ENCODE data around the gene PTPN11.

DNA sequence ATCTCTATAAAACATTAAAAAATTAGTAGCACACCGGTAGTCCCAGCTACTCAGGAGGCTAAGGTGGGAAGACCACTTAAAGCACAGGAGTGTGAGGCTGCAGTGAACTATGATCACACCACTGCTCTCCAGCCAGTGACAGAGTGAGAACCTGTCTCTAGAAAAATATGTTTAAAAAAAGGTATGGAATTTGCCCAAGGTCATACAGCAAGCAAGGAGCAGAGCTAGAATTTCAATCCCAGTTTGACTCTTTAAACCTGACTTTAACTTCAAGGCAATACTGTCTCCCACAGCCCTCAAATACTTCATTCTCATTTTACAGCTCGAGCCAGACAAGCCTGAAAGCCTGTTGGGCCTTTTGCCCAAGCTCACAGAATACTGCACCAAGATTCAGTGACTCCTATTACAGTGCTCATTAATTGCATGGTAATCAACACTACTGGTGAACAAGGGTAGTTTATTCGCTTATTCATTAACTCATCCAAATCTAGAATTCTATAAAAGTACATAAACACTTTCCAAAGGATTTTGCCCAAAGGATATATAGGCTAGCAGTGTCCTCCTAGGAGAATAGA is 44.5 kb upstream of the PTPN11 start:
- TF ChIP-seq, protein P1, sequence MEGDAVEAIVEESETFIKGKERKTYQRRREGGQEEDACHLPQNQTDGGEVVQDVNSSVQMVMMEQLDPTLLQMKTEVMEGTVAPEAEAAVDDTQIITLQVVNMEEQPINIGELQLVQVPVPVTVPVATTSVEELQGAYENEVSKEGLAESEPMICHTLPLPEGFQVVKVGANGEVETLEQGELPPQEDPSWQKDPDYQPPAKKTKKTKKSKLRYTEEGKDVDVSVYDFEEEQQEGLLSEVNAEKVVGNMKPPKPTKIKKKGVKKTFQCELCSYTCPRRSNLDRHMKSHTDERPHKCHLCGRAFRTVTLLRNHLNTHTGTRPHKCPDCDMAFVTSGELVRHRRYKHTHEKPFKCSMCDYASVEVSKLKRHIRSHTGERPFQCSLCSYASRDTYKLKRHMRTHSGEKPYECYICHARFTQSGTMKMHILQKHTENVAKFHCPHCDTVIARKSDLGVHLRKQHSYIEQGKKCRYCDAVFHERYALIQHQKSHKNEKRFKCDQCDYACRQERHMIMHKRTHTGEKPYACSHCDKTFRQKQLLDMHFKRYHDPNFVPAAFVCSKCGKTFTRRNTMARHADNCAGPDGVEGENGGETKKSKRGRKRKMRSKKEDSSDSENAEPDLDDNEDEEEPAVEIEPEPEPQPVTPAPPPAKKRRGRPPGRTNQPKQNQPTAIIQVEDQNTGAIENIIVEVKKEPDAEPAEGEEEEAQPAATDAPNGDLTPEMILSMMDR (optimal IDR thresholded peaks at IDR 0.05 in 1 of 3, IDR thresholded peaks at IDR 0.05 in 1 of 3, conservative IDR thresholded peaks at IDR 0.05 in 1 of 3; ENCODE audit: extremely low read depth in 1 of 3, insufficient read depth in 2 of 3, low read length in 3 of 3), result no peak
- TF ChIP-seq EZH2 (IDR thresholded peaks at IDR 0.05; ENCODE audit: low read length), result no peak
